Panc1 (cell line): ENCODE data around the gene FAM234B. TPM values are rescaled to one million over a fixed set of nuclear protein-coding genes. Genes with fewer than 3 reads are reported as not detected.
A peak's percentile ranks its signal among the peaks of the same experiment; 100 is the strongest.

Experiments
- ATAC-seq: fragments of 200-7000 bp; cut with Tn5 transposase; 2 replicates; pipeline ENCODE4 v1.9.1; 2020; ENCODE audit warnings: mild to moderate bottlenecking, moderate library complexity
- BruUV-seq: library from RNA; stranded (reverse); fragments of 400-500 nt; replicated peaks from 2 replicates; lab custom pipeline; 2021; lab: Mats Ljungman, UMichigan
- CTCF ChIA-PET: fragments of 300-600 bp; sonication (Branson Sonifier 250); formaldehyde crosslinking; loops from one replicate; lab custom pipeline; 2022; ENCODE audit warnings: antibody characterized with exemption; lab: Charles Lee
- POLR2A ChIA-PET: fragments of 300-600 bp; sonication (Branson Sonifier 250); formaldehyde crosslinking; loops from one replicate; lab custom pipeline; 2022; ENCODE audit warnings: antibody characterized with exemption; lab: Charles Lee
- DNase-seq: peaks from one replicate; pipeline ENCODE4 v3.0.0-alpha.2; 2010; ENCODE audit warnings: low read depth, low spot score
- H3K27ac ChIP-seq: 2 replicates; pipeline ENCODE4 v1.5.1; 2011; ENCODE audit warnings: mild to moderate bottlenecking, low read length, inconsistent platforms
- H3K27me3 ChIP-seq: fragments of 200-500 bp; sonication (Bioruptor generic); 2 replicates; pipeline ENCODE4 v1.6.0; 2014; ENCODE audit warnings: low read length, inconsistent platforms; ENCODE audit not compliant: control insufficient read depth, insufficient read depth
- H3K36me3 ChIP-seq: fragments of 200-500 bp; sonication (Bioruptor generic); 2 replicates; pipeline ENCODE4 v1.5.1; 2014; ENCODE audit warnings: inconsistent platforms, mild to moderate bottlenecking, low read length, moderate library complexity; ENCODE audit not compliant: control insufficient read depth, insufficient read depth
- H3K4me1 ChIP-seq: 2 replicates; pipeline ENCODE4 v1.5.1; 2011; ENCODE audit warnings: inconsistent platforms, mild to moderate bottlenecking, low read length, moderate library complexity; ENCODE audit not compliant: control insufficient read depth, insufficient read depth
- H3K4me3 ChIP-seq, 2 experiments: 2 replicates each; pipeline ENCODE4 v1.5.1; 2011 to 2012; ENCODE audit warnings: low read depth in 2 of 2, low read length in 2 of 2, mild to moderate bottlenecking in 2 of 2, inconsistent platforms in 1 of 2, moderate library complexity in 1 of 2
- H3K9me3 ChIP-seq: fragments of 200-500 bp; sonication (Bioruptor generic); 2 replicates; pipeline ENCODE4 v1.5.1; 2014; ENCODE audit warnings: low read depth, mild to moderate bottlenecking, inconsistent platforms, low read length, moderate library complexity; ENCODE audit not compliant: control insufficient read depth, insufficient read depth
- POLR2AphosphoS5 ChIP-seq: IDR thresholded peaks from 2 replicates; pipeline ENCODE4 v1.6.1; 2012; ENCODE audit warnings: mild to moderate bottlenecking, low read depth, low read length, moderate library complexity
- SIN3A ChIP-seq: IDR thresholded peaks from 2 replicates; pipeline ENCODE4 v1.6.1; 2012; ENCODE audit warnings: low read depth, mild to moderate bottlenecking, low read length, moderate library complexity, borderline replicate concordance; ENCODE audit not compliant: insufficient read depth
- in situ Hi-C: cut with HindIII; loops from 2 replicates; pipeline ENCODE4 v1.10.0; 2016; ENCODE audit warnings: low sequenced_read_pairs, low pct_unique_long_range_greater_than_20kb
- intact Hi-C: fragments of 100-400 bp; cut with micrococcal nuclease; formaldehyde crosslinking; loops from one replicate; pipeline ENCODE4 v1.10.0; 2022; ENCODE audit not compliant: unreplicated experiment
- total RNA-seq: library from RNA; stranded (reverse); gene quantifications from one replicate; pipeline ENCODE4 v1.2.1, GENCODE V29; 2021; ENCODE audit not compliant: unreplicated experiment
- TF ChIP-seq, protein P1 (sequence below): fragments of 450-650 bp; IDR thresholded peaks from 2 replicates; pipeline ENCODE4 v1.5.1; 2017; ENCODE audit warnings: mild to moderate bottlenecking
- TF ChIP-seq, protein P2 (sequence below), 2 experiments: IDR thresholded peaks; 2 replicates each; pipeline ENCODE4 v1.6.1; 2011 to 2012; ENCODE audit warnings: low read depth in 2 of 2, control low read depth in 1 of 2, low read length in 1 of 2, mild to moderate bottlenecking in 1 of 2, moderate library complexity in 1 of 2; ENCODE audit not compliant: insufficient read depth in 1 of 2

The FAM234B gene
- total RNA-seq, 1 experiment from 2014 or later, result 5.4 TPM

GRCh38 chr12:13023811-13024530, 20.2 kb upstream of the FAM234B start:
- no peaks in the 10 kb centered on the region for H3K36me3 ChIP-seq
- TF ChIP-seq, protein P1, sequence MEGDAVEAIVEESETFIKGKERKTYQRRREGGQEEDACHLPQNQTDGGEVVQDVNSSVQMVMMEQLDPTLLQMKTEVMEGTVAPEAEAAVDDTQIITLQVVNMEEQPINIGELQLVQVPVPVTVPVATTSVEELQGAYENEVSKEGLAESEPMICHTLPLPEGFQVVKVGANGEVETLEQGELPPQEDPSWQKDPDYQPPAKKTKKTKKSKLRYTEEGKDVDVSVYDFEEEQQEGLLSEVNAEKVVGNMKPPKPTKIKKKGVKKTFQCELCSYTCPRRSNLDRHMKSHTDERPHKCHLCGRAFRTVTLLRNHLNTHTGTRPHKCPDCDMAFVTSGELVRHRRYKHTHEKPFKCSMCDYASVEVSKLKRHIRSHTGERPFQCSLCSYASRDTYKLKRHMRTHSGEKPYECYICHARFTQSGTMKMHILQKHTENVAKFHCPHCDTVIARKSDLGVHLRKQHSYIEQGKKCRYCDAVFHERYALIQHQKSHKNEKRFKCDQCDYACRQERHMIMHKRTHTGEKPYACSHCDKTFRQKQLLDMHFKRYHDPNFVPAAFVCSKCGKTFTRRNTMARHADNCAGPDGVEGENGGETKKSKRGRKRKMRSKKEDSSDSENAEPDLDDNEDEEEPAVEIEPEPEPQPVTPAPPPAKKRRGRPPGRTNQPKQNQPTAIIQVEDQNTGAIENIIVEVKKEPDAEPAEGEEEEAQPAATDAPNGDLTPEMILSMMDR, result peak; percentile 72
- no peak for TF ChIP-seq POLR2AphosphoS5
- TF ChIP-seq, protein P2, sequence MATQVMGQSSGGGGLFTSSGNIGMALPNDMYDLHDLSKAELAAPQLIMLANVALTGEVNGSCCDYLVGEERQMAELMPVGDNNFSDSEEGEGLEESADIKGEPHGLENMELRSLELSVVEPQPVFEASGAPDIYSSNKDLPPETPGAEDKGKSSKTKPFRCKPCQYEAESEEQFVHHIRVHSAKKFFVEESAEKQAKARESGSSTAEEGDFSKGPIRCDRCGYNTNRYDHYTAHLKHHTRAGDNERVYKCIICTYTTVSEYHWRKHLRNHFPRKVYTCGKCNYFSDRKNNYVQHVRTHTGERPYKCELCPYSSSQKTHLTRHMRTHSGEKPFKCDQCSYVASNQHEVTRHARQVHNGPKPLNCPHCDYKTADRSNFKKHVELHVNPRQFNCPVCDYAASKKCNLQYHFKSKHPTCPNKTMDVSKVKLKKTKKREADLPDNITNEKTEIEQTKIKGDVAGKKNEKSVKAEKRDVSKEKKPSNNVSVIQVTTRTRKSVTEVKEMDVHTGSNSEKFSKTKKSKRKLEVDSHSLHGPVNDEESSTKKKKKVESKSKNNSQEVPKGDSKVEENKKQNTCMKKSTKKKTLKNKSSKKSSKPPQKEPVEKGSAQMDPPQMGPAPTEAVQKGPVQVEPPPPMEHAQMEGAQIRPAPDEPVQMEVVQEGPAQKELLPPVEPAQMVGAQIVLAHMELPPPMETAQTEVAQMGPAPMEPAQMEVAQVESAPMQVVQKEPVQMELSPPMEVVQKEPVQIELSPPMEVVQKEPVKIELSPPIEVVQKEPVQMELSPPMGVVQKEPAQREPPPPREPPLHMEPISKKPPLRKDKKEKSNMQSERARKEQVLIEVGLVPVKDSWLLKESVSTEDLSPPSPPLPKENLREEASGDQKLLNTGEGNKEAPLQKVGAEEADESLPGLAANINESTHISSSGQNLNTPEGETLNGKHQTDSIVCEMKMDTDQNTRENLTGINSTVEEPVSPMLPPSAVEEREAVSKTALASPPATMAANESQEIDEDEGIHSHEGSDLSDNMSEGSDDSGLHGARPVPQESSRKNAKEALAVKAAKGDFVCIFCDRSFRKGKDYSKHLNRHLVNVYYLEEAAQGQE (IDR thresholded peaks at IDR 0.05; ENCODE audit: insufficient read depth in 1 of 2, low read depth in 2 of 2, low read length in 1 of 2), result no peak
- no peaks in the 10 kb centered on the region for H3K9me3 ChIP-seq
- H3K27ac ChIP-seq, result no peak overlapping the region
- DNase-seq (no peak), ATAC-seq (peak; percentile 92)
- in situ Hi-C loops (no loop called here), intact Hi-C loops (loop anchor here (2.0 kb wide), 1 partner anchor 187 kb away; no protein-coding TSS in a partner anchor)
- ChIA-PET CTCF (interaction anchor here (0.6 to 2.5 kb wide), 3 partner anchors 75 to 188 kb away, joined by 4 to 7 read pairs (median 5); no protein-coding TSS in a partner anchor), POLR2A (no interaction called here)
- H3K4me3 ChIP-seq, result no peak overlapping the region
- no peaks in the 10 kb centered on the region for H3K27me3 ChIP-seq
- H3K4me1 ChIP-seq, result no peaks in the 10 kb centered on the region; the same call in 1 of the 2 replicates
- BruUV-seq, result no TSS peak

- DNase-seq (no peak), ATAC-seq (no peak)
- POLR2A ChIA-PET, result no interaction called here
- BruUV-seq, result no TSS peak
- TF ChIP-seq, protein P2 (IDR thresholded peaks at IDR 0.05; ENCODE audit: insufficient read depth in 1 of 2, low read depth in 2 of 2, low read length in 1 of 2), result no peak
- TF ChIP-seq SIN3A, result no peak
- TF ChIP-seq, protein P1, result peak; percentile 31
- H3K4me1 ChIP-seq, result no peaks in the 10 kb centered on the region; the same call in 1 of the 2 replicates
- H3K4me3 ChIP-seq, result no peak overlapping the region
- in situ Hi-C loops, result no loop called here
- H3K27me3 ChIP-seq, result no peaks in the 10 kb centered on the region
- intact Hi-C loops, result loop anchor here (2.0 kb wide), 1 partner anchor 186 kb away; no protein-coding TSS in a partner anchor
- H3K27ac ChIP-seq, result no peak overlapping the region
- no peaks in the 10 kb centered on the region for H3K36me3 ChIP-seq
- no peaks in the 10 kb centered on the region for H3K9me3 ChIP-seq
- CTCF ChIA-PET, result interaction anchor here (0.6 to 2.5 kb wide), 3 partner anchors 74 to 187 kb away, joined by 4 to 7 read pairs (median 5); no protein-coding TSS in a partner anchor
Measured at GRCh38 chr12:13024531-13024916, 19.7 kb upstream of the FAM234B start.
